ENCODE results near the gene HAPLN3.

- TF ChIP-seq POLR2A (IDR thresholded peaks at IDR 0.05; ENCODE audit: low read depth, low read length) (no peak), TAF1 (IDR thresholded peaks at IDR 0.05; ENCODE audit: low read depth, low read length) (no peak), POLR2AphosphoS5 (IDR thresholded peaks at IDR 0.05; ENCODE audit: low read depth, low read length) (no peak)
Measured at GRCh38 chr15:88907111-88907510, 11.8 kb upstream of the HAPLN3 start.
